PC-3 (cell line): Measurements from ENCODE around the gene STRADA. TPM values are rescaled to one million over a fixed set of nuclear protein-coding genes. Genes with fewer than 3 reads are reported as not detected.

Source experiments
- ATAC-seq: fragments of 200-7000 bp; cut with Tn5 transposase; 2 replicates; pipeline ENCODE4 v1.9.1; 2020; ENCODE audit warnings: mild to moderate bottlenecking, moderate library complexity
- BruUV-seq: library from RNA; stranded (reverse); fragments of 400-500 nt; replicated peaks from 2 replicates; lab custom pipeline; 2021; lab: Mats Ljungman, UMichigan
- CTCF ChIA-PET: fragments of 300-600 bp; sonication (Branson Sonifier 250); formaldehyde crosslinking; loops from one replicate; lab custom pipeline; 2022; ENCODE audit warnings: antibody characterized with exemption; lab: Charles Lee
- POLR2A ChIA-PET: fragments of 300-600 bp; sonication (Branson Sonifier 250); formaldehyde crosslinking; loops from one replicate; lab custom pipeline; 2022; ENCODE audit warnings: antibody characterized with exemption; ENCODE audit not compliant: unreplicated experiment; lab: Charles Lee
- DNase-seq: peaks from one replicate; pipeline ENCODE4 v3.0.0-alpha.2; 2015
- H2AFZ ChIP-seq: fragments of 300-600 bp; sonication (generic); 2 replicates; pipeline ENCODE4 v1.6.0; 2016; ENCODE audit warnings: antibody characterized with exemption, low read length
- H3F3A ChIP-seq: fragments of 300-600 bp; sonication (generic); one replicate; pipeline ENCODE4 v1.6.0; 2017; ENCODE audit warnings: antibody characterized with exemption, low read length, control low read depth, mild to moderate bottlenecking; ENCODE audit not compliant: unreplicated experiment
- H3K27ac ChIP-seq: fragments of 300-600 bp; sonication (generic); 2 replicates; pipeline ENCODE4 v1.5.1; 2016; ENCODE audit warnings: mild to moderate bottlenecking, low read length
- H3K27me3 ChIP-seq: fragments of 300-600 bp; sonication (generic); 2 replicates; pipeline ENCODE4 v1.6.1; 2016; ENCODE audit warnings: low read length, mixed read lengths
- H3K36me3 ChIP-seq: fragments of 300-600 bp; sonication (generic); 2 replicates; pipeline ENCODE4 v1.6.1; 2016; ENCODE audit warnings: low read depth, mixed run types, low read length, mixed read lengths
- H3K4me1 ChIP-seq: fragments of 300-600 bp; sonication (generic); 2 replicates; pipeline ENCODE4 v1.5.1; 2016; ENCODE audit warnings: low read length; ENCODE audit not compliant: insufficient read depth
- H3K4me2 ChIP-seq: fragments of 300-600 bp; sonication (generic); 2 replicates; pipeline ENCODE4 v1.6.0; 2016; ENCODE audit warnings: low read length
- H3K4me3 ChIP-seq: fragments of 300-600 bp; sonication (generic); 2 replicates; pipeline ENCODE4 v1.5.1; 2016; ENCODE audit warnings: mild to moderate bottlenecking, low read length, mixed read lengths
- H3K79me2 ChIP-seq: fragments of 300-600 bp; sonication (generic); 2 replicates; pipeline ENCODE4 v1.6.1; 2017; ENCODE audit warnings: low read length, mixed read lengths
- H3K9ac ChIP-seq: fragments of 300-600 bp; sonication (generic); 2 replicates; pipeline ENCODE4 v1.6.0; 2016; ENCODE audit warnings: mild to moderate bottlenecking, low read length
- H3K9me2 ChIP-seq: fragments of 300-600 bp; sonication (generic); replicated peaks from 2 replicates; pipeline ENCODE4 v1.6.1; 2016; ENCODE audit warnings: mixed run types, low read length, mixed read lengths
- H3K9me3 ChIP-seq: fragments of 300-600 bp; sonication (generic); 2 replicates; pipeline ENCODE4 v1.6.1; 2016; ENCODE audit warnings: low read length, mixed read lengths
- H4K20me1 ChIP-seq: fragments of 300-600 bp; sonication (generic); 2 replicates; pipeline ENCODE4 v1.6.1; 2016; ENCODE audit warnings: low read length, mixed read lengths
- CTCF ChIP-seq: fragments of 300-600 bp; sonication (generic); conservative IDR thresholded peaks from 2 replicates; pipeline ENCODE4 v1.5.1; 2017; ENCODE audit warnings: antibody characterized with exemption, low read depth, mild to moderate bottlenecking, low read length
- EZH2 ChIP-seq: fragments of 300-600 bp; sonication (generic); IDR thresholded peaks from one replicate; pipeline ENCODE4 v1.6.1; 2017; ENCODE audit warnings: antibody characterized with exemption, mild to moderate bottlenecking, low read length; ENCODE audit not compliant: unreplicated experiment
- EZH2phosphoT487 ChIP-seq: fragments of 300-600 bp; sonication (generic); IDR thresholded peaks from 2 replicates; pipeline ENCODE4 v1.6.1; 2018; ENCODE audit warnings: mild to moderate bottlenecking, antibody characterized with exemption, low read length, borderline replicate concordance
- intact Hi-C: fragments of 100-400 bp; cut with micrococcal nuclease; formaldehyde crosslinking; loops from 2 replicates; pipeline ENCODE4 v1.9.0; 2023
- total RNA-seq: library from RNA; depleted of rRNA; stranded (reverse); fragments of >200 nt; gene quantifications from 2 replicates; pipeline ENCODE4 v1.2.3, GENCODE V29; 2014

STRADA gene
- total RNA-seq, 1 experiment from 2014 or later, result 17.9 TPM

- POLR2A ChIA-PET, result interaction anchor here (0.6 kb wide), 1 partner anchor 48 kb away, joined by 4 read pairs; no protein-coding TSS in a partner anchor
- H4K20me1 ChIP-seq, result no peaks in the 10 kb centered on the region
- BruUV-seq, result no TSS peak
- peak overlapping the region; percentile 25 for H3K27ac ChIP-seq
- intact Hi-C loops, result no loop called here
- no peaks in the 10 kb centered on the region for H3K79me2 ChIP-seq
- no peaks in the 10 kb centered on the region for H3K27me3 ChIP-seq
- H3K9me3 ChIP-seq, result no peaks in the 10 kb centered on the region
- ATAC-seq (peak; percentile 34), DNase-seq (no peak)
- no peak overlapping the region for H3K9ac ChIP-seq
- H3K36me3 ChIP-seq, result no peaks in the 10 kb centered on the region
- H3K9me2 ChIP-seq, result no peaks in the 10 kb centered on the region
- H3K4me3 ChIP-seq, result peak overlapping the region; percentile 39
- no peaks in the 10 kb centered on the region for H3F3A ChIP-seq
- TF ChIP-seq EZH2phosphoT487, result no peak
- TF ChIP-seq EZH2, result no peak
- no peak for TF ChIP-seq CTCF
- H3K4me1 ChIP-seq, result peaks cover 15% of the 10 kb centered on the region
- CTCF ChIA-PET, result interaction anchor here (1.1 kb wide), 1 partner anchor 250 kb away, joined by 5 read pairs; no protein-coding TSS in a partner anchor
- peak overlapping the region; percentile 46; the same call in 1 of the 2 replicates for H2AFZ ChIP-seq
- peak overlapping the region; percentile 74 for H3K4me2 ChIP-seq
These were observed 66.4 kb downstream of the STRADA start for GRCh38 chr17:63675231-63675606.

- Histone ChIP-seq H3K9ac (no peak overlapping the region), H3K9me2 (no peaks in the 10 kb centered on the region), H3K79me2 (no peaks in the 10 kb centered on the region), H3K36me3 (no peaks in the 10 kb centered on the region), H3K9me3 (no peaks in the 10 kb centered on the region), H3K27ac (no peak overlapping the region), H3F3A (no peaks in the 10 kb centered on the region), H3K27me3 (no peaks in the 10 kb centered on the region), H3K4me1 (peaks cover 15% of the 10 kb centered on the region), H3K4me3 (no peak overlapping the region), H3K4me2 (no peak overlapping the region), H4K20me1 (no peaks in the 10 kb centered on the region), H2AFZ (no peak overlapping the region)
- ChIA-PET POLR2A (no interaction called here), CTCF (no interaction called here)
- BruUV-seq, result no TSS peak
- no peak for TF ChIP-seq EZH2phosphoT487
- no peak for TF ChIP-seq CTCF
- no peak for TF ChIP-seq EZH2
- no peak for DNase-seq
- no peak for ATAC-seq
- intact Hi-C loops, result no loop called here
These were observed 68.7 kb downstream of the STRADA start for GRCh38 chr17:63672856-63673255.

GRCh38 chr17:63665527-63666214 is 75.9 kb downstream of the STRADA start:
- DNase-seq, result no peak
- Histone ChIP-seq H3K9ac (no peak overlapping the region), H3K27me3 (no peaks in the 10 kb centered on the region), H3K9me2 (no peaks in the 10 kb centered on the region), H3K4me1 (no peaks in the 10 kb centered on the region), H3K4me3 (no peak overlapping the region), H4K20me1 (no peaks in the 10 kb centered on the region), H3K4me2 (no peak overlapping the region), H3F3A (no peaks in the 10 kb centered on the region), H3K79me2 (no peaks in the 10 kb centered on the region), H3K9me3 (no peaks in the 10 kb centered on the region), H3K36me3 (no peaks in the 10 kb centered on the region), H2AFZ (no peak overlapping the region), H3K27ac (no peak overlapping the region)
- BruUV-seq, result no TSS peak
- ATAC-seq, result no peak
- ChIA-PET POLR2A (no interaction called here), CTCF (no interaction called here)
- intact Hi-C loops, result no loop called here
- TF ChIP-seq EZH2, result no peak
- no peak for TF ChIP-seq CTCF
- no peak for TF ChIP-seq EZH2phosphoT487
